ENCODE results near the gene AGBL1.

AGBL1 gene

GRCh38 chr15:86657305-86657704 lies 577.6 kb downstream of the AGBL1 start:
- DNase-seq: no peak

DNA sequence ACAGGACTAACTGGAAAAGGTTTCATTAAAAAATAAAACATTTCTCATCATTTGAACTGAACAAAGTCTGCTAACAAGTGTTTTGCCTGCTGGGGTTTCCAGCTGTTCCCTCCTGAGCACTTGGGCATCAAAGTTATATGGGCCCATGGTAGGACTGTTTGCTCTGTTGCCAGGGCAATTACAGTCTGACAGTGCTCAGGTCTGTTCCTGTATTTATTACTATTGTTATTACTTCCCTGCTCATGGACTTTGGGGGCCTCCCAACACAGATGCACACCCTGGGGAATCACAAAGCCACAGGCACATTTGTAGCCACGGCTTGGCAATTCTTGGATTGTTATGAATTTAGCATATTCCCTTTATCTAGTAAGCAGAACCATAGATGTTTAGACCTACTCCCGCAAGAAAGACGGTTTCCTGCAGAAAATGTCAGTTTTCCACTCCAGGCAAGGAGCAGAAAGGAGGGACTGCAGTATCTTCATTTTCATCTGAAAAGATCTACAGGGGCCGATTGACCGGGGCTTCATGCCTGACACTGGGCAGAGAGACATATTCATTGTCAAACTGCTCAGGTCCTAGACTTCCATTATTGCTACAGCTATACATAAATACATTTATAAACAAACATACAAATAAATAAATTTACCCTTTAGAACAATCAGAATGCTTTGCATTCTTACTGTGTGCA lies 580.2 kb downstream of the AGBL1 start:
- no peak for DNase-seq

- no peak for DNase-seq
Measured at GRCh38 chr15:86661580-86661979, 581.9 kb downstream of the AGBL1 start.

DNA sequence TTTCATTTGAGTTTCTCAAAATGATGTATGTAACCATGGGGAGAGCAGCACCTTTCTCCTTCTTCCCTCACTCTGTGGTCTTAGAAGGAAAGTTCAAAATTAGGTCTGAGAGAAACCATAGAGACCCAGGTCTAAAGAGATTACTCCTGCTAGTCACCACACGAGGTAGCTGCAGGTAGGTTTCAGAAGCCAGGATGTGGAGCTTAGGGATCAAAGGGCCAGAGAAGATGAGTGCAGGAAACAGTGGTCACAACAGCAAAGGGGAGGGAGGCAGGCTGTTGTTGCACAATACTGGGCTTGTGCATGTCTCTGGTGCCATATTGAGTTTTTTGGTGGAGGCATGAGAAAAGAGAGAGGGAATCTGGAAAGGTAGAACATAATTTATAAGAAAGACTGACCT lies 583.6 kb downstream of the AGBL1 start:
- DNase-seq: no peak

GRCh38 chr15:86663979-86664378 lies 584.3 kb downstream of the AGBL1 start:
- no peak for DNase-seq

- no peak for DNase-seq
Measured at GRCh38 chr15:86664581-86664980, 584.9 kb downstream of the AGBL1 start.

DNA sequence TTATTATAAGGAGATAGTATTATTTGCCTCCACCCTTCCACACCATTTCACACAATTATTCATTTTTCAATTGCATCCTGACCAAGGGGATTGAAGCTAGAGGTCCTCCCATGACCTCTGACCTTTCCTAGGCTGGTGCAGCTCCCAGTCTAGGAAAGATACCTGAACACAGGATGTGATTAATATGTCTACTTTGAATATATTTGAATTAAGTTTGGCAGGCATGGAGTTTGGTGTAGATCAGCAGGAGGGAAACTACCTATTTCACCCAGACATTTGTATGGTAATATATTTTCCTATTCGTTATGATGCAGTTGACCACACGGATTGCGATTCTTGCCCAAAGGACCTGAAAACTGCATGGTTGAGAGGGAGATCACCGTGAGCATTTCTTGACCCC lies 596.3 kb downstream of the AGBL1 start:
- no peak for DNase-seq

DNA sequence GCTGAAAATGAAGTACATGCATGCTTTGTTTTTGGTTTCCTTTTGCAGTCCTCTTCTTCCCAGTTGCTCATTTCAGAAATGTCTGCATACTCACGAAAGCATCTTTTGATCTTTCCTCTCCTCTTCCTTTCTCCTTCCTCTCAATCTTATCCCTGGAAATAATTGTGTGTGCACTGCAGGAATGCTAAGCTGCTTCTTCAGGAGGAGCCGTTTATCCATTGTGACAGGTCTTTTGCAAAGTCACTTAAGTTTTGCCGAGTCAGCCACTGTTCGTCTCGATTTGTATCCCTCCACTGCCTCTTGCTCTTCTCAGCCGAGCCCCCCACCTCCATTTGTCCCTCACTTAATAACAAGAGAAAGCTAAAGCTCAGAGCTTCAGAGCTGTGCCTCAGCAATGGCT lies 597.6 kb downstream of the AGBL1 start:
- no peak for DNase-seq

DNA sequence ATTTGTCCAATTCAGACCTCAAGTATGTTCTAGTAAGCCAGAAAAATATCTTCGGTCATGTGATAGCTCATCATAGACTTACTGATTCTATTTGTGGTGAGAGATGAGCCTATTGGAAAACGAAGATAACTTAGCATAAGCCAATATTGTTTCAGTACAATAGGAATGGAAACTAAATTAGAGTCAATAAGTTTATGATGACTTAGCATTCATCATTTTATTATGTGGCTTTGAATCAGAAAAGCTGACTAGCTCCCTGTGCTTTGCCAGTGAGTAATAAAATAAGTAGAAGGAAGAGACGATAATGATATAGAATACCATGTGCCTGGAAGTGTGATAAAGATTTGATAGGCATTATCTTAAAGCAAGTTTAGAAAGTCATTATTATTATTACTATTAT lies 605.6 kb downstream of the AGBL1 start:
- DNase-seq: no peak

DNA sequence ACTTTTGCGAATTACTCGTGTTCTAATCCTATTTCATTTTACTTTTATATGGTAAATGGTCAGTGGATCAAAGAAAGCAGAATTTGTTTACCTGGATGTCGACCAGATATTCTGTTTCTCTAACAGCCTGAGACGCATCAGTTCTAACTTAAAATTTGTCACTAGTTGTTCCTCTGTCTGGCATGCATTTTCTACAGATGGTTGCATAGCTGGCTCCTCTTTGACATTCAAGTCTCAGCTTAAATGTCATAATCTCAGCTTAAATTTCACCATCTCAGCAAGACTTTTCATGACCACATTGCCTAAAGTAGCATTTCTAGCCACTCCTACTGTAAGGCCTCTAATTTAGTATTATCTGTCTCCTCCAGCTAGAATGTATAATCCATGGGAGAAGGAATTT lies 609.3 kb downstream of the AGBL1 start:
- no peak for DNase-seq

DNA sequence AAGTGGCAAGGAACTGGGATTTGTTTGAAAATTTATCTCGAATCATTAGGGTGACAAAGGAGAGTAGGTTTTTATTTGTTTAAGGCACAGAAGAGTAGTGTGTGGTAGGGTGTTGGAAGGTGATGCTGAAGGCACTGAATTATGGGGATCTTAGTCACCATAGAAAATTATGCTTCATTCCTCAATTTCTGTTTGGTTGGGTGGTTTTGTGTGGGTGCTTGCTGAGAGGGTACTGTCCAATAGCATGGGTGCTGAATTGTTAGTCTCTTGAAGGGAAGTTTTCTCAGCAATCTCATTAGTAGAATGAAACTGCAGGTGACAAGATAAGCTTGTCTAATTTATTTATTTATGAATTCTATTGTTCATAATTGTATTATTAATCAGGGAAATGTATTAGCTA lies 610.9 kb downstream of the AGBL1 start:
- no peak for DNase-seq

DNA sequence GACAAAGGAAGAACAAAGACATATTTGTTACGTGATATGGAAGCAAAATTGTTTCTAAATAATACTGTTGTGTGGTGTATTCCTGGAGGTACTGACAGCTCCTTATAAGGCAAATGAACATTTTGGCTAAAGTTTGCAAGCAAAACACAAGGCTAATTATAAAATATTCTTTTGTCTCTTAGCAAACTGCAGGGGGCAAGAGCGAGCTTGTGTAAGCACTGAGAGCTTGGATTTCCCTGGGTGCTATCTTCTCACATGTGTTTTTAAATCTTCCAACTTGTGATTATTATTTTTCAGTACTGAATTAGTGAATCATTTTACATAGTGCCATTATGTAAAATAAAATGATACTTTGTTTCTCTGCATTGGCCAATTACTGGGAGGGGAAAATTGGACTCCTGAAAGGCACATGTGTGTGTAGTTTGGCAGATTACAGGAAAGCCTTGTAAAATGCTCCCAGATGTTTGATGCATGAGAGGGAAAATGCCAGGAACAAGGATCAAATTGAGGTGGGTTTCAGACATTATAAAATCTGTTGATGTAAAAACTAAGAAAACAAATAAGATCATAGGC lies 611.5 kb downstream of the AGBL1 start:
- no peak for DNase-seq

- no peak for DNase-seq
Measured at GRCh38 chr15:86700864-86701610, 621.4 kb downstream of the AGBL1 start.

GRCh38 chr15:86701611-86701963 lies 621.9 kb downstream of the AGBL1 start:
- no peak for DNase-seq

GRCh38 chr15:86706813-86707212 lies 627.1 kb downstream of the AGBL1 start:
- DNase-seq: no peak

- no peak for DNase-seq
Measured at GRCh38 chr15:86711476-86711875, 631.8 kb downstream of the AGBL1 start.

- DNase-seq: no peak
Measured at GRCh38 chr15:86714241-86714640, 634.6 kb downstream of the AGBL1 start.

DNA sequence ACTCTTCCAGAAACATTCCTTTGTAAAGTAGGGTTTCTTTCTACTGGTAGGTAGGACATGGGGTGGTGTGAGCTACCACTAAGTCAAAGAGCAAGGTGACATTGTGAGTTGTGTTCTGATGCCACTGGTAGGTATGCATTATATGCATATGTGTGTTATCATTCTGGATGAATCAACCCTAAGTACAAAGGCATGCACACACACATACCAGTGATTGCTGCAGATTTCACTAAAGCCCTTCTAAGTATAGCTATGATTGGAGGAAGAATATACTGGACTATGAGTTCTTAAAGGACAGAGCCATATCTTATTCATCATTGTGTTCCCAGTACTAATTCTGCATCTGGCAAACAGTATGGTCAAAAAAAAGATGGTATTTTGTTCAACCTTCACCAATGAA lies 646.0 kb downstream of the AGBL1 start:
- no peak for DNase-seq

DNA sequence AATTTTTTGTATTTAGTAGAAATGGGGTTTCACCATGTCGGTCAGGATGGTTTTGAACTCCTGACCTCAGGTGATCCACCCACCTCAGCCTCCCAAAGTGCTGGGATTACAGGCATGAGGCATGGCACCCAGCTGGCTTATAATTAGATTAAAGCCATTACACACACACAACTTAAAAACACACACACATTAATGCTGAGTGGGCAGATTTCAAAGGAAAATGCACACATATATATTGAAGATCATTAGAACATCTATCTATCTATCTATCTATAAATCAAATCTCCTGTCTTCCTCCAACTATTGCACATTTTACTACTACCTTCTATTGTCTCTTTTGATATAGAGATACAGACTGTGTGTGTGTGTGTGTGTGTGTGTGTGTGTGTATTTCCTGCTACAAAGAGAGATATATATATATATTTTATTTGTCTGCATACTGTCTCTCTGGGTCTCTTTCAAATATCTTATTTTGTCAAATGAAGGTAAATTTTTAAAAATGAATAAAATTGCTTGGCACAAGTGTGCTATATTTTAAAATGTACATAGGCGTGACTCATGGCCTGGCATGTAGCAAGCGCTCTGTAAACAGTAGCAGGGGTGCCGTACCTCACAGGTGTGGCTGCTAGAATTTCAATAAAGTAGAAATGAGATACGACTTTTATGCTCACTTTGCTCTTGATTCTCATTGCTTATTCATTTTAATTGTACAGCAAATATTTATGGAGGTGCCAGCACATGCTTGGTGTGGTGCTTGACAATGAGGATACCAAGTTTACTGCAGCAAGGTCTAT lies 655.8 kb downstream of the AGBL1 start:
- no peak for DNase-seq

DNA sequence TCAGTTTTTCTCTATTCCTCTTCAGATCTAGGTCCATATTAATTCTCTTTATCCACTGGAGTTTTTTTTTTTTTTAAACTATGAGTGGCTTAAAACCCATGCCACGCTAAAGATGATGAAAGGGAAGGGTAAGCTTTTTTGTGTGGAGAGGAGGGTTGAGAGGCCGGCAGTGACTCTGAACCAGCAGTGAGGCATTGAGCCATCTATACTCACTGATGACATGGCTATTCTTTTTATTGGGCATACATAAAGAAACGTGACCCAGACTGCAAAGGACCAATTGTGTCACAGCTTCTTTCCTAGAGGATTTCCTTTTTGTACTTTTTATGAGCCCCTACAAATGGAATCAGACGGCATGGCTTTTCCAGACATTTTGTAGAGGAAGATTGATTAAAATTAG lies 662.2 kb downstream of the AGBL1 start:
- no peak for DNase-seq

DNA sequence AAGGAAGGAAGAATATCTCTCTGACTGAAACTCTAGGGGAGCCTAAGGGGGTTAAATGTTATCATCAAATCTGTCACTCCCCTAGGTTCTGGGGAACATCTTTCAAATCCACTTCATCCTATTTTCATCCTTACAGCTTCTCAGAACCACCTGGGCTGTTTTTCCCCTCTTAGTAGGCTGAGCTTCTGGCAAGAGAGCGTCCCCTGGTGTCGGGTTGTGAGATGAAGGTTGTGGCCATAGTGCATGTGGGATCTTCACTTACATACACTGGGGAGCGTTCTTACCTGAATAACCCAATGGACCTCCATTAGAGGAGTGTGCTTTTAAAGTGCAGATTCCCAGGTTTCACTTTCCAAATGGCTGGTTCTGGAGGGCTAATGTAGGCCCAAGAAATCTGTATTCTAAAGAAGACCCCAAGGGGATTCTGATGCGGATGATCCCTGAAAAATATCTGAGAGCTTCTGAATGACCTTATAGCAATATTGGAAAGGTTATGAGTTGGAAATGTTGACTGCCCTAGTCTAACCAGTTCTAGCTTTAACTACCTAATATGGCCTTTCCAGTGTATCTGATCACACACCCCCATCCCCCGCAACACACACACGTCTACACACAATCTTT lies 663.7 kb downstream of the AGBL1 start:
- no peak for DNase-seq

- no peak for DNase-seq
Measured at GRCh38 chr15:86744198-86744780, 664.6 kb downstream of the AGBL1 start.

DNA sequence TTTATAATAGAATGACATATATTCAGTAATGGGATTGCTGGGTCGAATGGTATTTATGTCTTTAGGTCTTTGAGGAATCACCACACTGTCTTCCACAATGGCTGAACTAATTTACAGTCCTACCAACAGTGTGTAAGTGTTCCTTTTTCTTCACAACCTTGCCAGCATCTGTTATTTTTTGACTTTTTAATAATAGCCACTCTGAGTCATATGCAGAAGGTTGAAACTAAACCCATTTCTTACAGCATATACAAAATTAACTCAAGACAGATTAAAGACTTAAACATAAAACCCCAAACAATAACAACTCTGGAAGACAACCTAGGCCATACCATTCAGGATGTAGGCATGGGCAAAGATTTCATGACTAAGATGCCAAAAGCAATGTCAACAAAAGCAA lies 671.4 kb downstream of the AGBL1 start:
- DNase-seq: no peak

All from fibroblast of skin of right quadriceps (primary cell).